GM19239 (cell line): ENCODE data around the gene MEGF6.

Experiments used
- DNase-seq: peaks from one replicate; pipeline ENCODE4 v3.0.0; 2011; ENCODE audit warnings: low spot score; ENCODE audit not compliant: insufficient read length
- FAIRE-seq: peaks from 2 replicates; lab custom pipeline; 2011; peaks lifted over from hg19 to GRCh38; lab: Jason Lieb, UNC

The MEGF6 gene

GRCh38 chr1:3645247-3645646, 33.9 kb upstream of the MEGF6 start:
- DNase-seq (no peak), FAIRE-seq (no peak)

DNA sequence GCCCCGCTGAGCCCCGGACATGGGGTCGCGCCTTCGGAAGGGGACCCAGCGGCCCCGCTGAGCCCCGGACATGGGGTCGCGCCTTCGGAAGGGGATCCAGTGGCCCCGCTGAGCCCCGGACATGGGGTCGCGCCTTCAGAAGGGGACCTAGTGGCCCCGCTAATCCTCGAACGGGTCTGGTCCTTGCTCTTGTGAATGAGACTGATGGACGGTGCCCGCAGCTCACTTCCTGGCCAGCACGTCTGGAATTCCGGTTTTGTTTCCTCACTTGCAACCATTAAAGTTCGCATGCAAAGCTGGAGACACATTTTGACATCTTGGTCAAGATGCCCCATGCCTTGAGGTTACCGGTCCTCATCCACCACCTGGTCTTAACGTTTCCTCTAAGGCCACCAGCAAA, 33.0 kb upstream of the MEGF6 start:
- DNase-seq: no peak
- FAIRE-seq: no peak

DNA sequence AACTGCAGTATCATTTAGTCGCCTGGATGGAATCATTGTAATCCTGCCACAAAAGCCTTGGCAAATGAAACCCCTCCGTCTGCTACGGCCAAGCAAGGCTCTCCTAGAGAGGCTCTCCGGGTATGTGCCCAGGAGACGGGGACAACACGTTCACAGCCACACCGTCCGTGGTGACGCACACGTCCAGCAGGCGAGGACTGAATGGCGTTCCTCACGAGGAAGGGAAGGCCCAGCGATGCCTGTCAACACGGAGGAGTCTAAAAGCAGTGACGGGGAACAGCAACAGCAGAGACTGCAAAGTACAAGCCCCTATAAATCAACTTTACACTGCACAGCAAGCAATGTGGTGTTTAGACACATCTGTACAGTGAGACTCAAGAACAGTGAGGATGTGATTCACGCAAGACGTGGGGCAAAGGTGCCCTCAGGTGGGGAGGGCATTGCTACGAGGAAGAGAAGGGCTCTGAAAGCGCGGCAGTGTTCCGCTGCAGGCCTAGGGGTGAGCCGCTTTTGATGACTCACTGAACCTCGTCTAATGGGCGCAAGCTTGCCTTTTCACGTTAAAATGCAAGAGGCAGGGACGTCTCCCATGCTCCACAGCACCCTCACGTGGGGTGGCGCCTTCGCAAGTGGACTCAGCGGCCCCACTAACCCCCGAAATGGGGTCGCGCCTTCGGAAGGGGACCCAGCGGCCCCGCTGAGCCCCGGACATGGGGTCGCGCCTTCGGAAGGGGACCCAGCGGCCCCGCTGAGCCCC, 31.8 kb upstream of the MEGF6 start:
- FAIRE-seq: no peak
- DNase-seq: no peak

DNA sequence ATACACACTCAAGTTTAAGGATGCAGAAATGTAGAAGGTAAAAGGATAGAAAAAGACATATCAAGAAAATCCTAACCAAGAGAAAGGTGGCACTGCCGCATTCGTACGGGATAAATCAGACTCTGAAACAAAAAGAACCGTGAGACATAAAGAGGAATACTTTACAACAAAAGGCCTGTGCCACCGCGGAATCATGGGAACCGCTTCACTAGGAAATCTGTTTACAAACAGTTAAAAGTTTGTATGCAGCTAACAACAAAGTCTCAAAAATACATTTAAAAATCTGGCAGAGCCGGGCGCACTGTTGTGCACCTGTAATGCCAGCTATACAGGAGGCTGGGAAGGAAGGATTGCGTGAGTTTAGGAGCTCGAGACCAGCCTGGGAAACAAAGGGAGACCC, 30.5 kb upstream of the MEGF6 start:
- DNase-seq (no peak), FAIRE-seq (no peak)

GRCh38 chr1:3641046-3641760, 29.9 kb upstream of the MEGF6 start:
- DNase-seq (no peak), FAIRE-seq (no peak)

GRCh38 chr1:3640121-3640837, 29.0 kb upstream of the MEGF6 start:
- FAIRE-seq: no peak
- no peak for DNase-seq

GRCh38 chr1:3639397-3639911, 28.1 kb upstream of the MEGF6 start:
- FAIRE-seq (no peak), DNase-seq (no peak)

DNA sequence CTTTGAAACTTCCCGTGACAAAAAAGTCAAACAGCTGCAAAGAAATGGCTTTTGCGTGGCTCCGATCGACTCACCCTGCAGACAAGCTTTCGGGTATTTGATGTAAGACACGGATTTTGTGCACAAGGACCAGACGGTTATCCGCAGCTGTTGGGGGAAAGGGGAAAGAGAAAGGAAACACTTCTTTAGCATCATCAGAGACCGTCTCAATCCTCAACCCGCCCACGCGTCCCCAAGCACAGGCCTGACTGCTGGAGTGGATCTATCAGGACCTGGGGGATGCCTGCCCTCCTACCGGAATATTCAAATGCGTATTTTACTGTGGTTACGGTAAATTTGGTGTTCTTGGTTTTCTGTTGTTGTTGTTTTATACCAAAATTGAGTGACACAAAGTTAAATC, 27.4 kb upstream of the MEGF6 start:
- FAIRE-seq (no peak), DNase-seq (no peak)

DNA sequence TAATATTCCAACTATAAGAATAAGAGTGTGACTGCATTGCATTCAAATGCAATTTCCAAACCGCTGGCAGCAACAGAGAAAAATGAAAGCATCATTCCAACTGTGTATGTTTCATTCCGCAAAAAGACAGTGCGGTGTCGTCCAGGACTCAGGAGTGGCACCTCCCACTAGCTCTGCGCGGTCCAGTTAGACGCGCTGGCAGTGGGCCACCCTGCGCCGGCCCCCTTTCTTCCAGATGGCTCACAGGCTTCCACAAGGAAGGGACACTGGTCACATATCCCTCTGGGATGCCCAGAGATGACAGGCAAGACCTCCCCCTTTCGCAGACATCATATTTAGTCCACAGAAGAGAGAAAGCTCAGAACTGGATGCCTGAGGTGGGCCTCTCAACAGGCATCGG, 26.7 kb upstream of the MEGF6 start:
- no peak for FAIRE-seq

DNA sequence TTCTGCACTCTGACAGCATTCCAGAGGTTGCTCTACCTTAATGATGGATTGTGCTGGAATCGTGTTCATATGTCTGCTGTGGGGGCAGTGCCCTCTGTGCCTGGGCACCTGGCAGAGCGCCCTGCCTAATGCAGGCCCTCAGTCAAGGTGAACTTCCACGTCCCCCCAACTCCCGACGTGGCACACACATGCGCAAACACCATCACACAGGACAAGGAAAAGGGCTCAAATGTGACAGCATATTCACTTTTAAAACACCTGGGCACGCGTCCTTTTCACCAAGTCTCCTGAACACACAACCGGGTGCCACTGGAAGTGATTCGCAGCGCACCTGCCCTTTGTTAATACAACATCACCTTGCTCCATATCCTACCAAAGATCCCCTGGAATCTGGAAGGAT, 25.2 kb upstream of the MEGF6 start:
- no peak for DNase-seq
- no peak for FAIRE-seq

More for the DNA sequence above, 26.7 kb upstream of the MEGF6 start:
- no peak for DNase-seq

GRCh38 chr1:3636080-3636479, 24.8 kb upstream of the MEGF6 start:
- no peak for DNase-seq
- FAIRE-seq: no peak

GRCh38 chr1:3634059-3634800, 22.9 kb upstream of the MEGF6 start:
- no peak for FAIRE-seq
- no peak for DNase-seq

GRCh38 chr1:3633344-3634058, 22.2 kb upstream of the MEGF6 start:
- no peak for DNase-seq
- FAIRE-seq: no peak

- no peak for FAIRE-seq
- no peak for DNase-seq
Observed at GRCh38 chr1:3632716-3633343, 21.5 kb upstream of the MEGF6 start.

- FAIRE-seq: no peak
- no peak for DNase-seq
Observed at GRCh38 chr1:3632298-3632697, 21.0 kb upstream of the MEGF6 start.

GRCh38 chr1:3631320-3632260, 20.3 kb upstream of the MEGF6 start:
- DNase-seq (no peak), FAIRE-seq (no peak)

GRCh38 chr1:3630914-3631313, 19.6 kb upstream of the MEGF6 start:
- no peak for DNase-seq
- FAIRE-seq: no peak

- no peak for FAIRE-seq
Observed at GRCh38 chr1:3630161-3630611, 18.9 kb upstream of the MEGF6 start.

More at GRCh38 chr1:3630161-3630611, 18.9 kb upstream of the MEGF6 start:
- DNase-seq: no peak
